HEK293T (cell line): Measurements from ENCODE around the gene TSEN34.

Source experiments
- ELF4 ChIP-seq: fragments of 450-650 bp; IDR thresholded peaks from 2 replicates; pipeline ENCODE4 v1.6.1; 2017; ENCODE audit warnings: antibody characterized with exemption
- HDGF ChIP-seq: fragments of 450-650 bp; IDR thresholded peaks from 2 replicates; pipeline ENCODE4 v1.6.1; 2017; ENCODE audit warnings: antibody characterized with exemption, borderline replicate concordance
- LEF1 ChIP-seq: fragments of 450-650 bp; IDR thresholded peaks from 2 replicates; pipeline ENCODE4 v1.6.1; 2017; ENCODE audit warnings: mild to moderate bottlenecking, borderline replicate concordance
- NFRKB ChIP-seq: fragments of 450-650 bp; IDR thresholded peaks from 2 replicates; pipeline ENCODE4 v1.6.1; 2016; ENCODE audit warnings: mild to moderate bottlenecking, moderate library complexity
- SP1 ChIP-seq: fragments of 450-650 bp; IDR thresholded peaks from 2 replicates; pipeline ENCODE4 v1.6.1; 2017
- SUZ12 ChIP-seq: fragments of 450-650 bp; IDR thresholded peaks from 2 replicates; pipeline ENCODE4 v1.6.1; 2016; ENCODE audit warnings: mild to moderate bottlenecking

- TF ChIP-seq HDGF (no peak), NFRKB (no peak), LEF1 (no peak), ELF4 (no peak), SP1 (no peak; the same call in 1 of the 2 replicates), SUZ12 (no peak)
Measured at GRCh38 chr19:54162241-54162805, 28.8 kb upstream of the TSEN34 start.
